Kidney (tissue), 14 donors: ENCODE results near the gene CUX1. TPM values are rescaled to one million over a fixed set of nuclear protein-coding genes. Genes with fewer than 3 reads are reported as not detected.
"Not testable (repeated sequence)": the region's sequence is repeated elsewhere in the genome, so short reads cannot be mapped to it uniquely, and the experiment has no call there.

Experiments
- DNase-seq, 5 donors: peaks; one replicate each; pipeline ENCODE4 v3.0.0-alpha.2; 2013 to 2020
- FAIRE-seq: peaks from 2 replicates; lab custom pipeline; 2012; peaks lifted over from hg19 to GRCh38; lab: Jason Lieb, UNC
- H3K27ac ChIP-seq, 2 donors: one replicate each; pipeline ENCODE4 v1.7.0; 2013; ENCODE audit warnings: low read depth in 2 of 2, low read length in 2 of 2, inconsistent platforms in 1 of 2
- H3K27me3 ChIP-seq: one replicate; pipeline ENCODE4 v1.7.1; 2013; ENCODE audit warnings: low read length, inconsistent platforms; ENCODE audit not compliant: control insufficient read depth, insufficient read depth
- H3K36me3 ChIP-seq, 3 donors: one replicate each; pipeline versions ENCODE4 v1.7.0 to v1.7.1; 2013; ENCODE audit warnings: low read length in 3 of 3, control low read depth in 1 of 3, inconsistent platforms in 1 of 3; ENCODE audit not compliant: insufficient read depth in 3 of 3, control insufficient read depth in 2 of 3
- H3K4me1 ChIP-seq, 3 donors: one replicate each; pipeline versions ENCODE4 v1.7.0 to v1.7.1; 2013; ENCODE audit warnings: low read length in 3 of 3, inconsistent platforms in 1 of 3, low read depth in 1 of 3; ENCODE audit not compliant: control insufficient read depth in 2 of 3, insufficient read depth in 2 of 3
- H3K4me3 ChIP-seq, 3 donors: one replicate each; pipeline versions ENCODE4 v1.7.0 to v1.8.1; 2013; ENCODE audit warnings: low read length in 3 of 3, control low read depth in 1 of 3, inconsistent platforms in 1 of 3
- H3K9ac ChIP-seq, 3 donors: one replicate each; pipeline versions ENCODE4 v1.7.0 to v1.7.1; 2013; ENCODE audit warnings: low read length in 3 of 3, control low read depth in 1 of 3, inconsistent platforms in 1 of 3
- H3K9me3 ChIP-seq, 3 donors: one replicate each; pipeline versions ENCODE4 v1.7.0 to v1.7.1; 2013; ENCODE audit warnings: low read length in 3 of 3, control low read depth in 1 of 3, inconsistent platforms in 1 of 3; ENCODE audit not compliant: control insufficient read depth in 2 of 3, insufficient read depth in 1 of 3
- intact Hi-C: fragments of 100-400 bp; cut with DNase I; formaldehyde crosslinking; loops from one replicate; pipeline ENCODE4 v1.11.1; 2022
- polyA plus RNA-seq: library from polyadenylated mRNA; stranded (reverse); fragments of 350-450 nt; fragmentation: Illumina TruSeq; extraction: RNeasy Lipid Tissue Mini Kit (QIAGEN cat#74804); gene quantifications from one replicate; pipeline ENCODE4 v1.2.3, GENCODE V29; 2014; ENCODE audit warnings: low read depth, low replicate concordance; ENCODE audit not compliant: insufficient read depth
- total RNA-seq: library from RNA; stranded (reverse); fragmentation: NEBNext Ultra II Directional; extraction: Animal tissue kit (Norgen Biotek cat#: 25700); gene quantifications from one replicate; pipeline ENCODE4 v1.2.1, GENCODE V29; 2021
- TF ChIP-seq, protein P1 (sequence below): IDR thresholded peaks from 3 replicates; pipeline ENCODE4 v1.5.1; 2012; ENCODE audit warnings: mild to moderate bottlenecking, moderate library complexity, borderline replicate concordance; ENCODE audit not compliant: insufficient read depth; ENCODE audit errors: extremely low read depth
- donor health status: control.
- donor health status: control.
- donor health status: control.
- donor health status: control.
- donor health status: control.
- donor health status: DM: yes; HTN: yes; CAD: no.
- donor health status: Normal renal cell carcinoma (clear cell type).

The CUX1 gene
- total and polyA plus RNA-seq, 2 donors from 2014 or later, result 71.4 to 126 TPM

DNA sequence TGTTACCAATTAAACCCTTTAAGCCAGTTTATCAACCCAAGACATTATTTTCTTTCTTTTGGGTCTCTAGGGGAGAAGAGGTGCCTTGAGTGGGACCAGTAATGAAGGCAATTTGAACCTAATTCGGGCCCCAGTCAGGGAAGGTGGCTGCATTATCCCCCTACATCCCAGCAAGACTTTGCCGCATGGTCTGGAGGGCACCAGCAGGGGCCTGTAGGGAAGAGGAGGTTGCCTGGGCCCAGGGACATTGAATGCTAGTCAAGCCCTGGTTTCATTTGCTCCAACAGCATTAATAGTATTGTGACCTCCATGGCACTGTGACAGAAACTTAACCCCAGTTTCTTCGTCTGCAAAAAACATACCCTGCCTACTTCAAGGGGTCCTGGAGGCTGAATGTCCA is 108.8 kb downstream of the CUX1 start:
- H3K9ac ChIP-seq, result peak overlapping the region in 1 of 3 donors; percentile 55
- intact Hi-C loops, result no loop called here
- TF ChIP-seq, protein P1, sequence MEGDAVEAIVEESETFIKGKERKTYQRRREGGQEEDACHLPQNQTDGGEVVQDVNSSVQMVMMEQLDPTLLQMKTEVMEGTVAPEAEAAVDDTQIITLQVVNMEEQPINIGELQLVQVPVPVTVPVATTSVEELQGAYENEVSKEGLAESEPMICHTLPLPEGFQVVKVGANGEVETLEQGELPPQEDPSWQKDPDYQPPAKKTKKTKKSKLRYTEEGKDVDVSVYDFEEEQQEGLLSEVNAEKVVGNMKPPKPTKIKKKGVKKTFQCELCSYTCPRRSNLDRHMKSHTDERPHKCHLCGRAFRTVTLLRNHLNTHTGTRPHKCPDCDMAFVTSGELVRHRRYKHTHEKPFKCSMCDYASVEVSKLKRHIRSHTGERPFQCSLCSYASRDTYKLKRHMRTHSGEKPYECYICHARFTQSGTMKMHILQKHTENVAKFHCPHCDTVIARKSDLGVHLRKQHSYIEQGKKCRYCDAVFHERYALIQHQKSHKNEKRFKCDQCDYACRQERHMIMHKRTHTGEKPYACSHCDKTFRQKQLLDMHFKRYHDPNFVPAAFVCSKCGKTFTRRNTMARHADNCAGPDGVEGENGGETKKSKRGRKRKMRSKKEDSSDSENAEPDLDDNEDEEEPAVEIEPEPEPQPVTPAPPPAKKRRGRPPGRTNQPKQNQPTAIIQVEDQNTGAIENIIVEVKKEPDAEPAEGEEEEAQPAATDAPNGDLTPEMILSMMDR, result no peak
- H3K36me3 ChIP-seq, result no peaks in the 10 kb centered on the region
- DNase-seq (no peak), FAIRE-seq (no peak)
- H3K27ac ChIP-seq, result peak overlapping the region; percentile 9 to 81
- peaks cover 0 to 36% (median 5%) of the 10 kb centered on the region in 3 donors for H3K4me1 ChIP-seq
- H3K9me3 ChIP-seq, result no peaks in the 10 kb centered on the region
- peak overlapping the region in 1 of 3 donors; percentile 29 for H3K4me3 ChIP-seq
- no peaks in the 10 kb centered on the region for H3K27me3 ChIP-seq

DNA sequence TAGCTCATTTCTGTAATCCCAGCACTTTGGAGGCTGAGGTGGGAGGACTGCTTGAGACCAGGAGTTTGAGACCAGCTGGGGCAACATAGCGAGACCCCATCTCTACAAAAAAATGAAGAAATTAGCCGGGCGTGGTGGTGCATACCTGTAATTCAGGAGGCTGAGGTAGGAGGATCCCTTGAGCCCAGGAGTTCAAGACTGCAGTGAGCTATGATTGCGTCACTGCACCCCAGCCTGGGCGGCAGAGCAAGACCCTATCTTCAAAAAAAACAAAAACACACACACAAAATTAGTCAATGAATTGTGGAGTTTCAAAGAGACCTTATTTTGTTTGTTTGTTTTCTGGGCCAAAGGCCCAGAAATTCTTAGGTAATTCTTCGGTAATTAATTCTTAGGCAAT is 110.0 kb downstream of the CUX1 start:
- intact Hi-C loops, result no loop called here
- FAIRE-seq (no peak), DNase-seq (no peak)
- TF ChIP-seq, protein P1, result no peak
- Histone ChIP-seq H3K4me3 (no peak overlapping the region), H3K27me3 (no peaks in the 10 kb centered on the region), H3K27ac (peak overlapping the region; percentile 69 to 87), H3K9ac (no peak overlapping the region), H3K9me3 (no peaks in the 10 kb centered on the region), H3K4me1 (peaks cover 0 to 32% (median 5%) of the 10 kb centered on the region in 3 donors), H3K36me3 (no peaks in the 10 kb centered on the region)

DNA sequence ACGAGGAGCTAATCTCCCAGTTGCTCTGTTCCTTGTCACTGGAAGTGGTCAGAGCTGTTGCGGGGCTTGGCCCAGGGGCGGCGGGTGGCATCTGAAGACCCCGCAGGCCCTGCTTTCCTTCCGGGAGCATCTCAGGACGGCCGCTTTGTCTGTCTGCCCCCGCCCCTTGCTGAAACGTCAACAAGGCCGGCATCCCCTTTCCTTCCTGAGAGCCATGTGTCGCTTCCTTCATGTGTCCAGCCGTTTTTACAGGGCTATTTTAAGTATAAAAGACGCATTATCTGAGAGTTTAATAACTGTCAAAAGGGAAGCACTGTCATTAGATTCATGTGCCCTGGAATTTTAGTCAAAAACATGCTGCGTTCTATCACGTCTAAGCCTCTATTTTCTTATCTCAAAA is 110.4 kb downstream of the CUX1 start:
- Histone ChIP-seq H3K27me3 (no peaks in the 10 kb centered on the region), H3K9me3 (no peaks in the 10 kb centered on the region), H3K4me3 (no peak overlapping the region), H3K9ac (no peak overlapping the region), H3K4me1 (peaks cover 0 to 28% (median 3%) of the 10 kb centered on the region in 3 donors), H3K36me3 (no peaks in the 10 kb centered on the region), H3K27ac (peak overlapping the region; percentile 69 to 87)
- TF ChIP-seq, protein P1, result no peak
- FAIRE-seq (no peak), DNase-seq (peak in 2 of 5 donors; percentile 63 to 82)
- intact Hi-C loops, result no loop called here

DNA sequence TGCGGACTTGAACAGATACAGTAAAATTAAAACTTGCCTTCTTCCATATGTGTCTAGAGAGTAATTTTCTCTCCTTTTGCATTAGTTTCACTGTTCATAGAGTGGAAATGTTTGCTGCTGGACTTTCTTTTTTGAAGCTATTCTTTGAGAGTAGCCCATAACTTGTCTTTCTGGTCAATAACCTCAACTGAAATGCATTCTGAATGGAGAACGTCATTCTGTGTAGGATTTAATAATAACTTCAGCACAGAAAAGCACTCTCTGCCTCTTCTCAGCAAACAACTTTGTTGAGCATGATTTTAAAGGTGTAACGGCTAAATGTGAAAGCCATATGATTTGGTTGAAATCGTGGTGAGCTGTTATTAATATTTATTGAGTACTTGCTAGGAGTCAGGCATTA is 111.8 kb downstream of the CUX1 start:
- Histone ChIP-seq H3K9me3 (no peaks in the 10 kb centered on the region), H3K27me3 (no peaks in the 10 kb centered on the region), H3K9ac (no peak overlapping the region), H3K36me3 (no peaks in the 10 kb centered on the region), H3K4me3 (no peak overlapping the region), H3K27ac (no peak overlapping the region), H3K4me1 (peaks cover 0 to 30% (median 3%) of the 10 kb centered on the region in 3 donors)
- TF ChIP-seq, protein P1, result no peak
- DNase-seq (no peak), FAIRE-seq (no peak)
- intact Hi-C loops, result no loop called here

DNA sequence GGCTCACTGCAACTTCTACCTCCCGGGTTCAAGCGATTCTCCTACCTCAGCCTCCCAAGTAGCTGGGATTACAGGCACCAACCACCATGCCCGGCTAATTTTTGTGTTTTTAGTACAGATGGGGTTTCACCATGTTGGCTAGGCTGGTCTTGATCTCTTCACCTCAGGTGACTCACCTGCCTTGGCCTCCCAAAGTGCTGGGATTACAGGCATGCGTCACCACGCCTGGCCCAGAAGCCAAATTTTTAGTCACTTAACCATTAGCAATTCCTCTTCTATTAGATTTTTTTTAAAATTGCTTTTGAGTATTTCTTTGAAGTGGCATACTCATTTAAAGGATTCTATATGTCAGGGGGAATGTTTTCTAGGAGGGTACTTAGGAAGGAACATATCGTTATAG is 112.5 kb downstream of the CUX1 start:
- H3K4me1 ChIP-seq, result peaks cover 0 to 33% (median 6%) of the 10 kb centered on the region in 3 donors
- intact Hi-C loops, H3K27ac ChIP-seq, DNase-seq, H3K27me3 ChIP-seq, H3K36me3 ChIP-seq, H3K4me3 ChIP-seq, H3K9ac ChIP-seq, FAIRE-seq, H3K9me3 ChIP-seq: not testable (repeated sequence)
